Suprapubic skin (tissue), 3 donors: ENCODE results near the gene ZNF81.
"Not testable (repeated sequence)": the region's sequence is repeated elsewhere in the genome, so short reads cannot be mapped to it uniquely, and the experiment has no call there.

Experiments
- CTCF ChIP-seq, 2 donors: fragments of 200-600 bp in 1 of 2; fragments of 450-650 bp in 1 of 2; sonication (generic) in 1 of 2; IDR thresholded peaks; one replicate each; pipeline ENCODE4 v1.5.1; 2016 to 2019; ENCODE audit warnings: antibody characterized with exemption in 2 of 2, mild to moderate bottlenecking in 1 of 2, moderate library complexity in 1 of 2
- EP300 ChIP-seq: sonication (generic); formaldehyde crosslinking; IDR thresholded peaks from one replicate; pipeline ENCODE4 v1.6.1; 2017; ENCODE audit warnings: antibody characterized with exemption
- POLR2A ChIP-seq, 2 donors: fragments of 450-650 bp; IDR thresholded peaks; one replicate each; pipeline ENCODE4 v1.6.1; 2017; ENCODE audit warnings: antibody characterized with exemption in 2 of 2, mild to moderate bottlenecking in 2 of 2, moderate library complexity in 2 of 2

- TF ChIP-seq CTCF (IDR thresholded peaks at IDR 0.05); POLR2A (IDR thresholded peaks at IDR 0.05); EP300: not testable (repeated sequence)
Observed at GRCh38 chrX:47850389-47850788, 13.7 kb downstream of the ZNF81 start.
